Measurements from ENCODE around the gene CRTAC1.

DNA sequence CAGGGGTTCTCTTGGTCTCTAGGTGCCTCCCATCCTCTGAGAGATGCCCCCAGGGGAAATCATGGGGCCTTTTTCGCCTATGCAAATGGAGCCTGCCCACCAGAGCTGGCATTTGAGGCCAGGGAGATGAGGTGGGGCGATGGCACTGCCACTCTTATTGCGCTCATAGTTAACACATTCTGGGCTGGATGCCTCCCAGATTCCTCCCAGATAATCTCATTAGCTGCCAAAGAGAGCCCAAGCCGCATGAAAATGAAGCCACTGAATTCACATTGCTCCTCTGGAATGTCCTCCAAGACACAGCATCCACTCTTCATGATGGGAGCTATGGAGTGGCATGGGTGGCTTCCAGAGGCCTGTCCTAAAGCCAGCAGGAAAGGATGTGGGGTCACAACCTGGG lies 119.8 kb downstream of the CRTAC1 start:
- TF ChIP-seq CTCF (IDR thresholded peaks at IDR 0.05) (no peak), POLR2A (IDR thresholded peaks at IDR 0.05; ENCODE audit: low read depth) (no peak)
